PC-9 (cell line): ENCODE data around the gene OXCT1. TPM values are rescaled to one million over a fixed set of nuclear protein-coding genes. Genes with fewer than 3 reads are reported as not detected.

Source experiments
- BruUV-seq: library from RNA; stranded (reverse); fragments of 400-500 nt; replicated peaks from 2 replicates; lab custom pipeline; 2021; lab: Mats Ljungman, UMichigan
- CTCF ChIA-PET: fragments of 300-600 bp; sonication (Branson Sonifier 250); formaldehyde crosslinking; loops from one replicate; lab custom pipeline; 2022; ENCODE audit warnings: antibody characterized with exemption; lab: Charles Lee
- POLR2A ChIA-PET: fragments of 300-600 bp; sonication (Branson Sonifier 250); formaldehyde crosslinking; loops from one replicate; lab custom pipeline; 2022; ENCODE audit warnings: antibody characterized with exemption; ENCODE audit not compliant: unreplicated experiment; lab: Charles Lee
- DNase-seq, 2 experiments: peaks; one replicate each; pipeline versions ENCODE4 v3.0.0 to v3.0.0-alpha.2; 2015 to 2022; ENCODE audit warnings: mixed read lengths in 1 of 2
- H2AFZ ChIP-seq: fragments of 200-600 bp; sonication (generic); 2 replicates; pipeline ENCODE4 v1.8.1; 2017; ENCODE audit warnings: antibody characterized with exemption
- H3F3A ChIP-seq: fragments of 200-600 bp; sonication (generic); 2 replicates; pipeline ENCODE4 v1.8.1; 2017; ENCODE audit warnings: antibody characterized with exemption, mild to moderate bottlenecking, low read depth; ENCODE audit not compliant: insufficient read depth
- H3K27ac ChIP-seq: fragments of 200-600 bp; sonication (generic); 2 replicates; pipeline ENCODE4 v1.6.1; 2016; ENCODE audit warnings: mixed run types
- H3K27me3 ChIP-seq: fragments of 200-600 bp; sonication (generic); 2 replicates; pipeline ENCODE4 v1.6.1; 2016; ENCODE audit warnings: low read depth, mixed run types; ENCODE audit not compliant: insufficient read depth
- H3K36me3 ChIP-seq: fragments of 200-600 bp; sonication (generic); 2 replicates; pipeline ENCODE4 v1.6.1; 2016; ENCODE audit warnings: low read depth, mixed run types
- H3K4me1 ChIP-seq: fragments of 200-600 bp; sonication (generic); replicated peaks from 2 replicates; pipeline ENCODE4 v1.6.1; 2016; ENCODE audit warnings: mixed run types; ENCODE audit not compliant: insufficient read depth
- H3K4me2 ChIP-seq: fragments of 200-600 bp; sonication (generic); 2 replicates; pipeline ENCODE4 v1.6.1; 2017; ENCODE audit warnings: mixed run types
- H3K4me3 ChIP-seq: fragments of 200-600 bp; sonication (generic); 2 replicates; pipeline ENCODE4 v1.6.1; 2016; ENCODE audit warnings: mixed run types
- H3K79me2 ChIP-seq: fragments of 200-600 bp; sonication (generic); 2 replicates; pipeline ENCODE4 v1.6.1; 2017; ENCODE audit warnings: low read depth, mixed run types
- H3K9me2 ChIP-seq: fragments of 200-600 bp; sonication (generic); 2 replicates; pipeline ENCODE4 v1.8.1; 2017; ENCODE audit warnings: mild to moderate bottlenecking; ENCODE audit not compliant: insufficient read depth
- H3K9me3 ChIP-seq: fragments of 200-600 bp; sonication (generic); 2 replicates; pipeline ENCODE4 v1.8.1; 2016; ENCODE audit warnings: low read depth; ENCODE audit not compliant: insufficient read depth
- H4K20me1 ChIP-seq: fragments of 200-600 bp; sonication (generic); 2 replicates; pipeline ENCODE4 v1.8.1; 2017; ENCODE audit not compliant: insufficient read depth
- CTCF ChIP-seq: fragments of 200-600 bp; sonication (generic); conservative IDR thresholded peaks from 2 replicates; pipeline ENCODE4 v1.6.1; 2017; ENCODE audit warnings: mixed run types, antibody characterized with exemption, mild to moderate bottlenecking, moderate library complexity
- EZH2 ChIP-seq: fragments of 200-600 bp; sonication (generic); IDR thresholded peaks from 2 replicates; pipeline ENCODE4 v1.8.0; 2017; ENCODE audit warnings: antibody characterized with exemption, low read depth
- intact Hi-C: fragments of 100-400 bp; cut with micrococcal nuclease; formaldehyde crosslinking; loops from one replicate; pipeline ENCODE4 v1.10.0; 2022; ENCODE audit not compliant: unreplicated experiment
- total RNA-seq: library from RNA; stranded (reverse); gene quantifications from 2 replicates; pipeline ENCODE4 v1.2.3, GENCODE V29; 2021

OXCT1 gene
- total RNA-seq, 1 experiment from 2014 or later: 29.7 TPM

GRCh38 chr5:41840251-41840650 is 30.0 kb downstream of the OXCT1 start:
- TF ChIP-seq CTCF (no peak), EZH2 (no peak)
- no peak overlapping the region for H2AFZ ChIP-seq
- H3F3A ChIP-seq: no peaks in the 10 kb centered on the region
- no peak overlapping the region for H3K4me3 ChIP-seq
- intact Hi-C loops: loop anchor here (5.0 kb wide), 2 partner anchors 313 to 493 kb away; no protein-coding TSS in a partner anchor
- no peaks in the 10 kb centered on the region for H3K9me3 ChIP-seq
- H3K79me2 ChIP-seq: no peaks in the 10 kb centered on the region
- H3K27me3 ChIP-seq: no peaks in the 10 kb centered on the region
- no peak overlapping the region for H3K27ac ChIP-seq
- no peak overlapping the region for H3K4me2 ChIP-seq
- ChIA-PET POLR2A (no interaction called here), CTCF (interaction anchor here (0.6 kb wide), 1 partner anchor 156 kb away, joined by 3 read pairs; no protein-coding TSS in a partner anchor)
- H3K9me2 ChIP-seq: no peaks in the 10 kb centered on the region
- no peaks in the 10 kb centered on the region for H3K4me1 ChIP-seq
- H4K20me1 ChIP-seq: no peaks in the 10 kb centered on the region
- DNase-seq: no peak
- H3K36me3 ChIP-seq: no peaks in the 10 kb centered on the region
- BruUV-seq: no TSS peak

GRCh38 chr5:41837793-41838192 is 32.4 kb downstream of the OXCT1 start:
- intact Hi-C loops: no loop called here

GRCh38 chr5:41835645-41836044 is 34.6 kb downstream of the OXCT1 start:
- no peak overlapping the region for H3K27ac ChIP-seq
- peak in 1 of 2 experiments; percentile 27 for DNase-seq
- no peaks in the 10 kb centered on the region for H3K9me2 ChIP-seq
- ChIA-PET CTCF (no interaction called here), POLR2A (interaction anchor here (0.9 kb wide), 1 partner anchor 66 kb away, joined by 7 read pairs; no protein-coding TSS in a partner anchor)
- no peaks in the 10 kb centered on the region for H3K36me3 ChIP-seq
- no TSS peak for BruUV-seq
- no peaks in the 10 kb centered on the region for H3K79me2 ChIP-seq
- intact Hi-C loops: no loop called here
- no peaks in the 10 kb centered on the region for H3K9me3 ChIP-seq
- TF ChIP-seq CTCF (no peak), EZH2 (no peak)
- H3K27me3 ChIP-seq: no peaks in the 10 kb centered on the region
- no peaks in the 10 kb centered on the region for H3K4me1 ChIP-seq
- no peaks in the 10 kb centered on the region for H4K20me1 ChIP-seq
- H3F3A ChIP-seq: no peaks in the 10 kb centered on the region
- no peak overlapping the region for H3K4me2 ChIP-seq
- no peak overlapping the region for H3K4me3 ChIP-seq
- no peak overlapping the region for H2AFZ ChIP-seq

More at GRCh38 chr5:41837793-41838192, 32.4 kb downstream of the OXCT1 start:
- no peaks in the 10 kb centered on the region for H3F3A ChIP-seq
- no peaks in the 10 kb centered on the region for H3K27me3 ChIP-seq
- H3K4me3 ChIP-seq: no peak overlapping the region
- no TSS peak for BruUV-seq
- H3K9me2 ChIP-seq: no peaks in the 10 kb centered on the region
- POLR2A ChIA-PET: interaction anchor here (0.6 kb wide), 1 partner anchor 411 kb away, joined by 4 read pairs; no protein-coding TSS in a partner anchor
- no peaks in the 10 kb centered on the region for H3K36me3 ChIP-seq
- H3K27ac ChIP-seq: no peak overlapping the region
- no peak overlapping the region for H3K4me2 ChIP-seq
- TF ChIP-seq CTCF (no peak), EZH2 (no peak)
- H2AFZ ChIP-seq: no peak overlapping the region
- H3K4me1 ChIP-seq: no peaks in the 10 kb centered on the region
- H3K79me2 ChIP-seq: no peaks in the 10 kb centered on the region
- H3K9me3 ChIP-seq: no peaks in the 10 kb centered on the region
- CTCF ChIA-PET: no interaction called here
- no peak for DNase-seq
- no peaks in the 10 kb centered on the region for H4K20me1 ChIP-seq
